ENCODE measurements around the gene BMP8B. TPM values are rescaled to one million over a fixed set of nuclear protein-coding genes. Genes with fewer than 3 reads are reported as not detected.
"Not testable (repeated sequence)": the region's sequence is repeated elsewhere in the genome, so short reads cannot be mapped to it uniquely, and the experiment has no call there.

BMP8B gene
- polyA plus RNA-seq, 1 donor from 2014 or later: 0.14 TPM

GRCh38 chr1:39822146-39822545 is 33.5 kb upstream of the BMP8B start:
- Mint-ChIP-seq H3K36me3 (peaks cover 3% of the 10 kb centered on the region), H3K27me3 (no peaks in the 10 kb centered on the region), H3K9me3 (no peaks in the 10 kb centered on the region)

GRCh38 chr1:39819091-39819812 is 30.6 kb upstream of the BMP8B start:
- peaks cover 5 to 7% (median 5%) of the 10 kb centered on the region in 3 donors for H3K4me1 Mint-ChIP-seq
- no peaks in the 10 kb centered on the region for H3K27me3 Mint-ChIP-seq
- no peak overlapping the region for H3K27ac Mint-ChIP-seq
- peak overlapping the region in 1 of 4 donors; percentile 8 for H3K4me3 Mint-ChIP-seq
- H3K9me3 Mint-ChIP-seq: no peaks in the 10 kb centered on the region
- peaks cover 3% of the 10 kb centered on the region for H3K36me3 Mint-ChIP-seq

More at GRCh38 chr1:39822146-39822545, 33.5 kb upstream of the BMP8B start:
- peaks cover 4 to 24% (median 16%) of the 10 kb centered on the region in 3 donors for H3K4me1 Mint-ChIP-seq
- H3K27ac Mint-ChIP-seq: no peak overlapping the region
- no peak overlapping the region for H3K4me3 Mint-ChIP-seq

GRCh38 chr1:39818482-39818881 is 29.8 kb upstream of the BMP8B start:
- Mint-ChIP-seq H3K4me3 (no peak overlapping the region), H3K27ac (no peak overlapping the region), H3K27me3 (no peaks in the 10 kb centered on the region), H3K4me1 (peaks cover 5% of the 10 kb centered on the region in 3 donors), H3K36me3 (peaks cover 3% of the 10 kb centered on the region), H3K9me3 (no peaks in the 10 kb centered on the region)

GRCh38 chr1:39817091-39817932 is 28.6 kb upstream of the BMP8B start:
- H3K36me3 Mint-ChIP-seq, H3K9me3 Mint-ChIP-seq, H3K27me3 Mint-ChIP-seq, H3K4me1 Mint-ChIP-seq: not testable (repeated sequence)
- Mint-ChIP-seq H3K27ac (peak overlapping the region; percentile 16 to 86 (median 57)), H3K4me3 (peak overlapping the region; percentile 25 to 95 (median 82))

GRCh38 chr1:39816415-39817090 is 27.9 kb upstream of the BMP8B start:
- Mint-ChIP-seq H3K4me1 (peaks cover 5 to 8% (median 5%) of the 10 kb centered on the region in 3 donors), H3K27me3 (no peaks in the 10 kb centered on the region), H3K27ac (peak overlapping the region; percentile 16 to 86 (median 57)), H3K36me3 (peaks cover 3% of the 10 kb centered on the region), H3K4me3 (peak overlapping the region; percentile 25 to 95 (median 82)), H3K9me3 (no peaks in the 10 kb centered on the region)

GRCh38 chr1:39812913-39813312 is 24.2 kb upstream of the BMP8B start:
- H3K9me3 Mint-ChIP-seq: no peaks in the 10 kb centered on the region
- peaks cover 3% of the 10 kb centered on the region for H3K36me3 Mint-ChIP-seq
- H3K27me3 Mint-ChIP-seq: no peaks in the 10 kb centered on the region
- peaks cover 5 to 9% (median 8%) of the 10 kb centered on the region in 3 donors for H3K4me1 Mint-ChIP-seq
- no peak overlapping the region for H3K4me3 Mint-ChIP-seq
- H3K27ac Mint-ChIP-seq: no peak overlapping the region

GRCh38 chr1:39808784-39809517 is 20.3 kb upstream of the BMP8B start:
- H3K27me3 Mint-ChIP-seq: no peaks in the 10 kb centered on the region
- H3K27ac Mint-ChIP-seq: no peak overlapping the region
- H3K36me3 Mint-ChIP-seq: peaks cover 10% of the 10 kb centered on the region
- H3K9me3 Mint-ChIP-seq: peaks cover 2 to 5% (median 3%) of the 10 kb centered on the region in 3 donors
- H3K4me1 Mint-ChIP-seq: peaks cover 0 to 3% (median 3%) of the 10 kb centered on the region in 3 donors
- H3K4me3 Mint-ChIP-seq: no peak overlapping the region

- Mint-ChIP-seq H3K36me3 (peaks cover 10% of the 10 kb centered on the region), H3K4me3 (no peak overlapping the region), H3K4me1 (peaks cover 0 to 7% (median 0%) of the 10 kb centered on the region in 3 donors), H3K9me3 (peaks cover 2 to 5% (median 3%) of the 10 kb centered on the region in 3 donors), H3K27ac (peak overlapping the region in 2 of 3 donors; percentile 48 to 78), H3K27me3 (no peaks in the 10 kb centered on the region)
Observed at GRCh38 chr1:39805385-39805784, 16.7 kb upstream of the BMP8B start.

- Mint-ChIP-seq H3K27ac (peak overlapping the region in 1 of 3 donors; percentile 78), H3K27me3 (no peaks in the 10 kb centered on the region), H3K4me3 (peak overlapping the region in 1 of 4 donors; percentile 65)
Observed at GRCh38 chr1:39802496-39803260, 14.0 kb upstream of the BMP8B start.

GRCh38 chr1:39800471-39800835 is 11.8 kb upstream of the BMP8B start:
- no peaks in the 10 kb centered on the region for H3K27me3 Mint-ChIP-seq
- peak overlapping the region in 2 of 4 donors; percentile 9 to 52 for H3K4me3 Mint-ChIP-seq
- peak overlapping the region; percentile 19 to 95 (median 68) for H3K27ac Mint-ChIP-seq
- peaks cover 8 to 14% (median 12%) of the 10 kb centered on the region in 3 donors for H3K4me1 Mint-ChIP-seq
- peaks cover 11% of the 10 kb centered on the region for H3K36me3 Mint-ChIP-seq
- peaks cover under 1 to 5% (median 2%) of the 10 kb centered on the region in 3 donors for H3K9me3 Mint-ChIP-seq

More at GRCh38 chr1:39802496-39803260, 14.0 kb upstream of the BMP8B start:
- Mint-ChIP-seq H3K36me3 (peaks cover 10% of the 10 kb centered on the region), H3K4me1 (peaks cover 5 to 9% (median 9%) of the 10 kb centered on the region in 3 donors), H3K9me3 (peaks cover 2 to 5% (median 3%) of the 10 kb centered on the region in 3 donors)

- Mint-ChIP-seq H3K4me1 (peaks cover 8 to 15% (median 12%) of the 10 kb centered on the region in 3 donors), H3K4me3 (peak overlapping the region; percentile 21 to 85 (median 78)), H3K27me3 (no peaks in the 10 kb centered on the region), H3K36me3 (peaks cover 9% of the 10 kb centered on the region), H3K27ac (peak overlapping the region; percentile 68 to 98 (median 95)), H3K9me3 (peaks cover 0 to 2% (median 0%) of the 10 kb centered on the region in 3 donors)
Observed at GRCh38 chr1:39799770-39800470, 11.3 kb upstream of the BMP8B start.

GRCh38 chr1:39798859-39799769 is 10.4 kb upstream of the BMP8B start:
- not testable (repeated sequence) for H3K9me3 Mint-ChIP-seq, H3K27me3 Mint-ChIP-seq, H3K36me3 Mint-ChIP-seq
- H3K4me3 Mint-ChIP-seq: peak overlapping the region; percentile 21 to 85 (median 78)
- peaks cover 8 to 19% (median 12%) of the 10 kb centered on the region in 3 donors for H3K4me1 Mint-ChIP-seq
- peak overlapping the region; percentile 68 to 98 (median 95) for H3K27ac Mint-ChIP-seq

Measured in IgD-negative memory B cell (primary cell).